PC-3 (cell line): ENCODE measurements around the gene RPL29.

Experiments
- EZH2 ChIP-seq: fragments of 300-600 bp; sonication (generic); IDR thresholded peaks from one replicate; pipeline ENCODE4 v1.6.1; 2017; ENCODE audit warnings: antibody characterized with exemption, mild to moderate bottlenecking, low read length; ENCODE audit not compliant: unreplicated experiment
- TF ChIP-seq, protein P1 (sequence below): fragments of 300-600 bp; sonication (generic); conservative IDR thresholded peaks from 2 replicates; pipeline ENCODE4 v1.5.1; 2017; ENCODE audit warnings: antibody characterized with exemption, low read depth, mild to moderate bottlenecking, low read length

DNA sequence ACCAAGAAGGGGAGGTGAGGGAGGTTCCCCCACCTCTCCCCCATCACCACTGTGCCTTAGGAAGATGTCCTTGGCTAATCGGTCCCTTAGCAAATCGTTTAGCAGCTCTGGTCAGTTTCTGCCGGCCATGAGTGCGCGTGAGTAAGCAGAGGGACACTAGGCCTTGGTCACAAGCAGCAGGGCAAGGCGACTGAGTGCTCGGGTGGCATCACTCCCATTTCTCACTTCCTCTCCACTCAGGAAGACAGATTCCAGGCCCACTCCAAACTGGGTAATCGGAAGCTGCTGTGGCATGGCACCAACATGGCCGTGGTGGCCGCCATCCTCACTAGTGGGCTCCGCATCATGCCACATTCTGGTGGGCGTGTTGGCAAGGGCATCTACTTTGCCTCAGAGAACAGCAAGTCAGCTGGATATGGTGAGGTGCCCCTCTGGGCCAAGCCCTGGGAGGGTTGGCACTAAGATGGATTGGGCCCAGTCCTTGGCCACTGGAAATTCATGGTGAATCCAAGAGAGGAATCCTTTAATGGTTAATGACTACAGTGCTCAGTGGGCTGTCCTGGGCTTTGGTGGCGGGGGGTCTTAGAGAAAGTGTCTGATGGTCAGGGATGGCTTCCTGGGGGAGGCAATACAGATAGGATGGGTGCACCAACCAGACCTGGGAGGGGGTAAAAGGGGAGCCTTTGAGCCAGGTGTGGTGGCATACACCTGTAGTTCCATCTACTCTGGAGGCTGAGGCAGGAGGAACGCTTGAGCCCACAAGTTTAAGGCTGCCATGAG lies 49.6 kb downstream of the RPL29 start:
- TF ChIP-seq, protein P1, sequence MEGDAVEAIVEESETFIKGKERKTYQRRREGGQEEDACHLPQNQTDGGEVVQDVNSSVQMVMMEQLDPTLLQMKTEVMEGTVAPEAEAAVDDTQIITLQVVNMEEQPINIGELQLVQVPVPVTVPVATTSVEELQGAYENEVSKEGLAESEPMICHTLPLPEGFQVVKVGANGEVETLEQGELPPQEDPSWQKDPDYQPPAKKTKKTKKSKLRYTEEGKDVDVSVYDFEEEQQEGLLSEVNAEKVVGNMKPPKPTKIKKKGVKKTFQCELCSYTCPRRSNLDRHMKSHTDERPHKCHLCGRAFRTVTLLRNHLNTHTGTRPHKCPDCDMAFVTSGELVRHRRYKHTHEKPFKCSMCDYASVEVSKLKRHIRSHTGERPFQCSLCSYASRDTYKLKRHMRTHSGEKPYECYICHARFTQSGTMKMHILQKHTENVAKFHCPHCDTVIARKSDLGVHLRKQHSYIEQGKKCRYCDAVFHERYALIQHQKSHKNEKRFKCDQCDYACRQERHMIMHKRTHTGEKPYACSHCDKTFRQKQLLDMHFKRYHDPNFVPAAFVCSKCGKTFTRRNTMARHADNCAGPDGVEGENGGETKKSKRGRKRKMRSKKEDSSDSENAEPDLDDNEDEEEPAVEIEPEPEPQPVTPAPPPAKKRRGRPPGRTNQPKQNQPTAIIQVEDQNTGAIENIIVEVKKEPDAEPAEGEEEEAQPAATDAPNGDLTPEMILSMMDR, result no peak
- no peak for TF ChIP-seq EZH2
